Activated naive CD8-positive, alpha-beta T cell (primary cell): Measurements from ENCODE around the gene COMMD3.

ENCODE experiments used
- H3K27ac Mint-ChIP-seq: one replicate; pipeline ENCODE4 v1.8.0; 2021; ENCODE audit warnings: mixed read lengths
- H3K27me3 Mint-ChIP-seq: one replicate; pipeline ENCODE4 v1.8.0; 2021; ENCODE audit warnings: mixed read lengths
- H3K36me3 Mint-ChIP-seq: one replicate; pipeline ENCODE4 v1.8.0; 2021; ENCODE audit warnings: mixed read lengths
- H3K4me1 Mint-ChIP-seq: one replicate; pipeline ENCODE4 v1.8.0; 2021; ENCODE audit warnings: low read depth, mixed read lengths
- H3K4me3 Mint-ChIP-seq: one replicate; pipeline ENCODE4 v1.8.0; 2021; ENCODE audit warnings: mild to moderate bottlenecking, mixed read lengths
- H3K9me3 Mint-ChIP-seq: one replicate; pipeline ENCODE4 v1.8.0; 2021; ENCODE audit warnings: low read depth, mixed read lengths

The COMMD3 gene

GRCh38 chr10:22314852-22315251 is 1.3 kb upstream of the COMMD3 start:
- Mint-ChIP-seq H3K27me3 (peaks cover 1% of the 10 kb centered on the region), H3K27ac (peak overlapping the region; percentile 92), H3K4me1 (peaks cover 32% of the 10 kb centered on the region), H3K36me3 (no peaks in the 10 kb centered on the region), H3K4me3 (peak overlapping the region; percentile 92), H3K9me3 (no peaks in the 10 kb centered on the region)

- peaks cover 1% of the 10 kb centered on the region for H3K27me3 Mint-ChIP-seq
- H3K36me3 Mint-ChIP-seq, result no peaks in the 10 kb centered on the region
Observed at GRCh38 chr10:22315455-22316285, 518 bp upstream of the COMMD3 start.

GRCh38 chr10:22317076-22317370 is 835 bp downstream of the COMMD3 start:
- Mint-ChIP-seq H3K36me3 (no peaks in the 10 kb centered on the region), H3K27me3 (peaks cover 1% of the 10 kb centered on the region), H3K9me3 (no peaks in the 10 kb centered on the region), H3K4me1 (peaks cover 36% of the 10 kb centered on the region), H3K4me3 (peak overlapping the region; percentile 93), H3K27ac (peak overlapping the region; percentile 92)

More at GRCh38 chr10:22315455-22316285, 518 bp upstream of the COMMD3 start:
- Mint-ChIP-seq H3K4me1 (peaks cover 36% of the 10 kb centered on the region), H3K27ac (peak overlapping the region; percentile 92), H3K9me3 (no peaks in the 10 kb centered on the region), H3K4me3 (peak overlapping the region; percentile 92)

- peaks cover 41% of the 10 kb centered on the region for H3K4me1 Mint-ChIP-seq
- H3K4me3 Mint-ChIP-seq, result peak overlapping the region; percentile 93
- peaks cover 6% of the 10 kb centered on the region for H3K27me3 Mint-ChIP-seq
- H3K9me3 Mint-ChIP-seq, result no peaks in the 10 kb centered on the region
- peak overlapping the region; percentile 54 for H3K27ac Mint-ChIP-seq
- H3K36me3 Mint-ChIP-seq, result no peaks in the 10 kb centered on the region
Observed at GRCh38 chr10:22317771-22318565, 1.8 kb downstream of the COMMD3 start.

GRCh38 chr10:22318772-22319171 is 2.6 kb downstream of the COMMD3 start:
- Mint-ChIP-seq H3K4me1 (peaks cover 49% of the 10 kb centered on the region), H3K27me3 (peaks cover 8% of the 10 kb centered on the region), H3K4me3 (peak overlapping the region; percentile 93), H3K36me3 (no peaks in the 10 kb centered on the region), H3K27ac (peak overlapping the region; percentile 41), H3K9me3 (no peaks in the 10 kb centered on the region)

GRCh38 chr10:22319547-22319979 is 3.4 kb downstream of the COMMD3 start:
- H3K27ac Mint-ChIP-seq, result peak overlapping the region; percentile 92
- H3K27me3 Mint-ChIP-seq, result peaks cover 11% of the 10 kb centered on the region
- no peaks in the 10 kb centered on the region for H3K36me3 Mint-ChIP-seq
- peak overlapping the region; percentile 90 for H3K4me3 Mint-ChIP-seq
- no peaks in the 10 kb centered on the region for H3K9me3 Mint-ChIP-seq
- H3K4me1 Mint-ChIP-seq, result peaks cover 57% of the 10 kb centered on the region

- H3K4me1 Mint-ChIP-seq, result peaks cover 57% of the 10 kb centered on the region
- peaks cover 14% of the 10 kb centered on the region for H3K27me3 Mint-ChIP-seq
- peak overlapping the region; percentile 90 for H3K4me3 Mint-ChIP-seq
- H3K27ac Mint-ChIP-seq, result peak overlapping the region; percentile 92
- H3K9me3 Mint-ChIP-seq, result no peaks in the 10 kb centered on the region
- H3K36me3 Mint-ChIP-seq, result no peaks in the 10 kb centered on the region
Observed at GRCh38 chr10:22319980-22320558, 3.9 kb downstream of the COMMD3 start.

GRCh38 chr10:22320591-22321155 is 4.5 kb downstream of the COMMD3 start, which contains the start of gene BMI1:
TSS of gene BMI1 (plus strand) at chr10:22321099. CDS start at chr10:22326450, 5,351 bp downstream.
- Mint-ChIP-seq H3K9me3 (no peaks in the 10 kb centered on the region), H3K4me3 (peak within 1 kb of the TSS; percentile 93), H3K27me3 (peaks cover 14% of the 10 kb centered on the region), H3K27ac (peak within 1 kb of the TSS; percentile 93), H3K36me3 (no peaks in the 10 kb centered on the region), H3K4me1 (peaks cover 54% of the 10 kb centered on the region)

GRCh38 chr10:22321156-22321923 is 5.2 kb downstream of the COMMD3 start:
- Mint-ChIP-seq H3K27me3 (peaks cover 16% of the 10 kb centered on the region), H3K4me3 (peak overlapping the region; percentile 88), H3K4me1 (peaks cover 57% of the 10 kb centered on the region), H3K36me3 (peaks cover 2% of the 10 kb centered on the region), H3K9me3 (no peaks in the 10 kb centered on the region), H3K27ac (peak overlapping the region; percentile 93)

- Mint-ChIP-seq H3K27me3 (peaks cover 20% of the 10 kb centered on the region), H3K4me3 (peak overlapping the region; percentile 93), H3K27ac (peak overlapping the region; percentile 90), H3K36me3 (peaks cover 6% of the 10 kb centered on the region), H3K4me1 (peaks cover 60% of the 10 kb centered on the region), H3K9me3 (no peaks in the 10 kb centered on the region)
Observed at GRCh38 chr10:22321924-22322640, 5.9 kb downstream of the COMMD3 start.

- peaks cover 56% of the 10 kb centered on the region for H3K4me1 Mint-ChIP-seq
- peak overlapping the region; percentile 90 for H3K27ac Mint-ChIP-seq
- peaks cover 20% of the 10 kb centered on the region for H3K27me3 Mint-ChIP-seq
- H3K9me3 Mint-ChIP-seq, result no peaks in the 10 kb centered on the region
- peaks cover 7% of the 10 kb centered on the region for H3K36me3 Mint-ChIP-seq
- peak overlapping the region; percentile 93 for H3K4me3 Mint-ChIP-seq
Observed at GRCh38 chr10:22322641-22323160, 6.5 kb downstream of the COMMD3 start.

- Mint-ChIP-seq H3K4me1 (peaks cover 47% of the 10 kb centered on the region), H3K36me3 (peaks cover 7% of the 10 kb centered on the region), H3K27ac (peak overlapping the region; percentile 36), H3K9me3 (no peaks in the 10 kb centered on the region), H3K4me3 (peak overlapping the region; percentile 93), H3K27me3 (peaks cover 20% of the 10 kb centered on the region)
Observed at GRCh38 chr10:22323538-22324305, 7.5 kb downstream of the COMMD3 start.

- no peaks in the 10 kb centered on the region for H3K9me3 Mint-ChIP-seq
- peaks cover 7% of the 10 kb centered on the region for H3K36me3 Mint-ChIP-seq
- H3K4me3 Mint-ChIP-seq, result peak overlapping the region; percentile 93
- peaks cover 20% of the 10 kb centered on the region for H3K27me3 Mint-ChIP-seq
- peak overlapping the region; percentile 69 for H3K27ac Mint-ChIP-seq
- peaks cover 43% of the 10 kb centered on the region for H3K4me1 Mint-ChIP-seq
Observed at GRCh38 chr10:22324413-22324812, 8.2 kb downstream of the COMMD3 start.
